GM12864 (cell line): ENCODE data around the gene IGFLR1.
A peak's percentile ranks its signal among the peaks of the same experiment; 100 is the strongest.

Experiments
- DNase-seq: peaks from one replicate; pipeline ENCODE4 v3.0.0-alpha.2; 2011; ENCODE audit warnings: low read depth
- H3K4me3 ChIP-seq: 2 replicates; pipeline ENCODE4 v1.5.1; 2011; ENCODE audit warnings: mild to moderate bottlenecking, low read depth, low read length, control low read depth
- TF ChIP-seq, protein P1 (sequence below): IDR thresholded peaks from 2 replicates; pipeline ENCODE4 v1.5.1; 2011; ENCODE audit warnings: low read depth, mild to moderate bottlenecking, moderate library complexity, low read length, control low read depth, inconsistent platforms; ENCODE audit errors: missing control alignments

The IGFLR1 gene

GRCh38 chr19:35715355-35715809 is 26.9 kb downstream of the IGFLR1 start:
- TF ChIP-seq, protein P1, sequence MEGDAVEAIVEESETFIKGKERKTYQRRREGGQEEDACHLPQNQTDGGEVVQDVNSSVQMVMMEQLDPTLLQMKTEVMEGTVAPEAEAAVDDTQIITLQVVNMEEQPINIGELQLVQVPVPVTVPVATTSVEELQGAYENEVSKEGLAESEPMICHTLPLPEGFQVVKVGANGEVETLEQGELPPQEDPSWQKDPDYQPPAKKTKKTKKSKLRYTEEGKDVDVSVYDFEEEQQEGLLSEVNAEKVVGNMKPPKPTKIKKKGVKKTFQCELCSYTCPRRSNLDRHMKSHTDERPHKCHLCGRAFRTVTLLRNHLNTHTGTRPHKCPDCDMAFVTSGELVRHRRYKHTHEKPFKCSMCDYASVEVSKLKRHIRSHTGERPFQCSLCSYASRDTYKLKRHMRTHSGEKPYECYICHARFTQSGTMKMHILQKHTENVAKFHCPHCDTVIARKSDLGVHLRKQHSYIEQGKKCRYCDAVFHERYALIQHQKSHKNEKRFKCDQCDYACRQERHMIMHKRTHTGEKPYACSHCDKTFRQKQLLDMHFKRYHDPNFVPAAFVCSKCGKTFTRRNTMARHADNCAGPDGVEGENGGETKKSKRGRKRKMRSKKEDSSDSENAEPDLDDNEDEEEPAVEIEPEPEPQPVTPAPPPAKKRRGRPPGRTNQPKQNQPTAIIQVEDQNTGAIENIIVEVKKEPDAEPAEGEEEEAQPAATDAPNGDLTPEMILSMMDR: no peak
- peak overlapping the region; percentile 89 for H3K4me3 ChIP-seq
- no peak for DNase-seq

DNA sequence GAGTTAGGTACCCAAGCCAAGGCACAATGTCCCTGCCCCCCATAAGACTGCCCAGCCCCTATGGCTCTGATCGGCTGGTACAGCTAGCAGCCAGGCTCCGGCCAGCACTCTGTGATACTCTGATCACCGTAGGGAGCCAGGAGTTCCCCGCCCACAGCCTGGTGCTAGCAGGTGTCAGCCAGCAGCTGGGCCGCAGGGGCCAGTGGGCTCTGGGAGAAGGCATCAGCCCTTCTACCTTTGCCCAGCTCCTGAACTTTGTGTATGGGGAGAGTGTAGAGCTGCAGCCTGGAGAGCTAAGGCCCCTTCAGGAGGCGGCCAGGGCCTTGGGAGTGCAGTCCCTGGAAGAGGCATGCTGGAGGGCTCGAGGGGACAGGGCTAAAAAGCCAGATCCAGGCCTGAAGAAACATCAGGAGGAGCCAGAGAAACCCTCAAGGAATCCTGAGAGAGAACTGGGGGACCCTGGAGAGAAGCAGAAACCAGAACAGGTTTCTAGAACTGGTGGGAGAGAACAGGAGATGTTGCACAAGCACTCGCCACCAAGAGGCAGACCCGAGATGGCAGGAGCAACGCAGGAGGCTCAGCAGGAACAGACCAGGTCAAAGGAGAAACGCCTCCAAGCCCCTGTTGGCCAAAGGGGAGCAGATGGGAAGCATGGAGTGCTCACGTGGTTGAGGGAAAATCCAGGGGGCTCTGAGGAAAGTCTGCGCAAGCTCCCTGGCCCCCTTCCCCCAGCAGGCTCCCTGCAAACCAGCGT is 27.5 kb downstream of the IGFLR1 start:
- TF ChIP-seq, protein P1: peak; percentile 56
- peak overlapping the region; percentile 89 for H3K4me3 ChIP-seq
- DNase-seq: no peak

DNA sequence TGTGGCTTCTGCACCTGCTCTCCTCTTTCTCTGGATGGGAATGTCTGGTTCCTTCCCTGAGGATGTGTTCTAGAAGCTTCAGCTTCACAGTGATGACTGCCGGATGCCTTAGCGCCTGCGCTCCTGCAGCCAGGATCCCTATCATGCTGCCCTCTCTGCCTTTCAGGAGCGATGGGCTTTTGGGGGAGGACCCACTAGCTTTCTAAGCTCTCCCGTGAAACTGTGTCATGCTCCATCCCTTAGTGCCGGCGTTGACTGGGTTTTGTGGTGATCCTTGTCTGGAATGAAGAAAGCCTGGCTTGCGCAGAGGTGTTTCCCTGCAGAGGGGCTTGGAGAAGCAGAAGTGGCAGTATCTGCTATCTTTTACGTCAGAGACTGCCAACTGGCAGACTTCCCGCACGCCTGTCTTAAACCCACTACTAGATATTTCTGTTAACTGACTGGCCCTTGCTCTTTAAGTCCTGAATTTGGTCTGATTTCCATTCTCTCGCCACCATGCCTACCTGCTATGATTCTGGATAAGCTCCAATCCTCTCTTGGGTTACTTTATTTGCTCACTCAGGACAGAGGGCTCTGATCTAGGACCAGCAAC is 28.3 kb downstream of the IGFLR1 start:
- TF ChIP-seq, protein P1: no peak
- H3K4me3 ChIP-seq: peak overlapping the region; percentile 89
- no peak for DNase-seq

DNA sequence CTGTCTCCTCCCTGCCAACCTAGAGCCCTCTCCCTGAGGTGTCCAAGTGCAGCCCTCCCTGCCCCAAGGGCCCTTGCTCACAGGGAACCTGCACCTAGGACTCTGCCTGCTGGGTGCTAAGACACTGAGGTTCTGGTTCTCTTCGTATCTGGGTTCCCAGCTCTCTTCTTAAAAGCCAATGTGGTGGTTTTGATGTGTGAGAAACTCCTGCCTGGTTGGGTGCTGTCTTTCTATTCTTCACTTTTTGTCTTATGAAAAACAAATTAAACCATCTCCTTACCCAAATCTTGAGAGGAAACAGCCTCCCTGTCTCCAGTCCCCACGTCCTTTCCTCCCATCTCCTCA is 28.8 kb downstream of the IGFLR1 start:
- peak overlapping the region; percentile 89 for H3K4me3 ChIP-seq
- no peak for DNase-seq
- TF ChIP-seq, protein P1: peak; percentile 2

DNA sequence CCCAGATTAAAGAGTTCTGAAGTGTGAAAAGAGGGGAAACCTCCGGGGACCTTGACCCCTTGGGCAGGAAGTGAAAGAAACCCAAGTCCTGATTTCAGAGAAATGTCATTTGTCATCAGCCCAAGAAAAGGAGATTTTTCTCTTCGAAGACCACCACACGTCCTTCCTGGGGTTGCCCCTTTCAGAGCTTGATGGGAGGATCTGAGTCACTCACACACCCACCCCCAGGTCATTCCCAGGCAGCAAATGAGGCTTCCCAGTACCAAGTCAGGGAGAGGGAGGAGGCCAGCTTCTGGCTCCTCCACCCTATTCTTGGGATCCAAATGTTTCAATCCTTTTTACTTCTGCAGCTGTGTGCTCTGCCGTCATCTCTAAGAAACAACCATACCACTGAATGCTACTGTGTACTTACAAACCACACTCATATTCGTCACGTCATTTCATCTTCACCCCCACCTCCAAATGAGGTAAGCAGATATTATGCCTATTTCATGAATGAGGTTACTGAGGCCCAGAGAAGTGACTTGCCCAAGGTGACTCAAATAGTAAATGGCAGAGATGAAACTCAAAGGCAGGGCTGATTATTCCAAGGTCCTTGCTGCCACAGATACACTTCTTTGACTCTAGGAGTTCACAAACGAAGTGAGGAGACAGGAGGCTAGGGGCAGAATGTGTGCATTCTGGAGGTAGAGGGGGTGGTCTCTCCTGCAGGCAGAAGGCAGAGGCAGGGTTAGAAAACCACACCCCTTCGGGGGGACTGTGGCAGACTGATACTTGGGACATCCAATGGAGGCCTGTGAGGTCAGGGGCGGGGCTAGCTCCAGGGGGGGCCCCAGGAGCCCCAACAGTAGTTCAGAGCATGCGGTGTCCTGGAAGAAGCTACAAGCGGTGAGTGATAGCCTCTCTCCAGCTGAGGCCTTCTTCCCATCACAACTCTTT is 29.4 kb downstream of the IGFLR1 start:
- TF ChIP-seq, protein P1: no peak
- DNase-seq: peak; percentile 78

DNA sequence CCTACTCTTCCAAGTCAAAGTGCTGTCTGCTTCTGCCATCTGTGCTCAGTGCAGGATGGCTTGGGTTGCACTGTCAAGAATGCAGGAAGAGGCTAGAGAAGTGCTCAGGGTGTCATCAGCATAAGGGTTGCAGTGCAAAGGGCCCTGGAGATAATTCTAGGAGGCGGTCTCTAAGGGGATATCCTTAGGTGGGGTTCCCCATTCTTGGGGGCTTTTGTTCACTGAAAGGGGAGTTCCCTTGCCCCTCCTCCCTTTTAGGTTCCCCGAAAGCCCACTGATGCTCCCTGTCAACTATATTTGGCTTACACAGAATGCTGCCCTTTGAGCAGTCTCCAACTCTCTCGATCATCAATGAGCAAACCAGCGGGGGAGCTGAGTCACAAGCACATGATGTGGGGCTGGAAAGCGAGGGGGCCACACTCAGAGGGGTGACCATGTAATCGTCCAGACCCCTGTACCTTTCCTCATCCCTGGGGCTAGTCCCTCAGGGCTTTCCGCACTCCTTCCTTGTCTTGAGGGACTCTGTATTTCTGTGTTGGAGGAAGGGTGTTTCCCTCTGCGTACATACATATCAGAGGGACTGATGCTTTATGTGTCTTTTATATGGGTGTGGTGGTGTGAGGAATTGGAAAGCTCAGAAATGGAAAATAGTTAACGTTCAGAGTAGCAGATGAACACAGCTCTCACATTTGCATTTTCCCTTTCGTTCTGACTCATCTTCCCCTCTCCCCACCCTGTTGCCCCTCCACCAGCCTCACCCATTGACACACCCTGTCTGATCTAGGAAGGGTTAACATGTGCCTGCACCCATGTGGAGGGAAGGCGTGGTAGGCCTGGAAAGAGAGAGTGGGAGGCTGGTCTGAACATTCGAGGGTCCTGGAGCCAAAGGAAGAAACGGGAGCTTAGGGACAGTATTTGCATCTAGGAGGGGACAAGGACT is 31.2 kb downstream of the IGFLR1 start:
- DNase-seq: peak; percentile 88
- H3K4me3 ChIP-seq: peak overlapping the region; percentile 42
- TF ChIP-seq, protein P1: no peak

More for the DNA sequence above, 29.4 kb downstream of the IGFLR1 start:
- H3K4me3 ChIP-seq: peak overlapping the region; percentile 89
